ENCODE data around the gene MMP24. TPM values are rescaled to one million over a fixed set of nuclear protein-coding genes. Genes with fewer than 3 reads are reported as not detected.
A peak's percentile ranks its signal among the peaks of the same experiment; 100 is the strongest.

Gene MMP24
- total and polyA plus RNA-seq, 8 donors, result 2.0 to 7.3 (median 5.0) TPM

DNA sequence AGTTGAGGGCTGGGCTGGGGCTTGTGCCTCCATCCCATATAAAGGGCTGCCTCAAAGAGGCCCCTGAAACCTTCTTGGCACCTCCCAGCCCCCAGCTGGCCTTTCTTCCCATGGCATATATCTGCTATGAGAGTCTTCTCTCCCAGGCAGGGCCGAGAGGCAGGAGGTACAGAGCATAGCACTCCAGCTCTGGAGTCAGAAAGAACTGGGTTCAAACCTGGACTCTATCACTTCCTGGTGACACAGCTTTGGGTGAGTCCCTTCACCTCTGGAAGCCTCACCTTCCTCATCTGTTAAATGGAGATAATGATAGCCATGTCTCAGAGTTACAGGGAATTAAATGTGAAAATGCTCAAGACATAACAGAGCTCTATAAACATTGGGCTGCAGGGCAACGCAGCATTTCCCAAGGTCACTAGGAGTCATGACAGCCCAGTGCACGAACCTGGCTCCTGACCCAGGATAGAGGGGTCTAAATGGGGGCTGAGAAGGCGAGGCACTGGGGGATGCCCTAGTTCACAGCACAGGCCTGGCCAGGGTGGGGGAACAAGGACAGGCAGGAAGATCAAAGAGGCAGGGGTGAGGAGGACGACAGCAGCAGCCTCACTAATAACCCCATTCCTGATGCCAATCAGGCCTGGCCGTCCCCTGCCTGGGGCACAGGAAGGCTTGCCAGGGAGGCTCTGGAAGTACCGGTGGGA, 63.8 kb downstream of the MMP24 start:
- Histone ChIP-seq H3K4me1 (no peaks in the 10 kb centered on the region), H3K4me3 (no peak overlapping the region), H3K9me3 (no peaks in the 10 kb centered on the region), H3K27me3 (no peaks in the 10 kb centered on the region), H3K27ac (no peak overlapping the region), H3K36me3 (no peaks in the 10 kb centered on the region)
- WGBS, 2 donors, result 53 to 58% methylated on average over 7 of the region's 7 CpGs
- FAIRE-seq (no peak), ATAC-seq (no peak), DNase-seq (peak in 1 of 6 donors; percentile 9)
- intact Hi-C loops (cut with DNase I), result no loop called here
- TF ChIP-seq, protein P1, sequence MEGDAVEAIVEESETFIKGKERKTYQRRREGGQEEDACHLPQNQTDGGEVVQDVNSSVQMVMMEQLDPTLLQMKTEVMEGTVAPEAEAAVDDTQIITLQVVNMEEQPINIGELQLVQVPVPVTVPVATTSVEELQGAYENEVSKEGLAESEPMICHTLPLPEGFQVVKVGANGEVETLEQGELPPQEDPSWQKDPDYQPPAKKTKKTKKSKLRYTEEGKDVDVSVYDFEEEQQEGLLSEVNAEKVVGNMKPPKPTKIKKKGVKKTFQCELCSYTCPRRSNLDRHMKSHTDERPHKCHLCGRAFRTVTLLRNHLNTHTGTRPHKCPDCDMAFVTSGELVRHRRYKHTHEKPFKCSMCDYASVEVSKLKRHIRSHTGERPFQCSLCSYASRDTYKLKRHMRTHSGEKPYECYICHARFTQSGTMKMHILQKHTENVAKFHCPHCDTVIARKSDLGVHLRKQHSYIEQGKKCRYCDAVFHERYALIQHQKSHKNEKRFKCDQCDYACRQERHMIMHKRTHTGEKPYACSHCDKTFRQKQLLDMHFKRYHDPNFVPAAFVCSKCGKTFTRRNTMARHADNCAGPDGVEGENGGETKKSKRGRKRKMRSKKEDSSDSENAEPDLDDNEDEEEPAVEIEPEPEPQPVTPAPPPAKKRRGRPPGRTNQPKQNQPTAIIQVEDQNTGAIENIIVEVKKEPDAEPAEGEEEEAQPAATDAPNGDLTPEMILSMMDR (IDR thresholded peaks at IDR 0.05), result no peak

DNA sequence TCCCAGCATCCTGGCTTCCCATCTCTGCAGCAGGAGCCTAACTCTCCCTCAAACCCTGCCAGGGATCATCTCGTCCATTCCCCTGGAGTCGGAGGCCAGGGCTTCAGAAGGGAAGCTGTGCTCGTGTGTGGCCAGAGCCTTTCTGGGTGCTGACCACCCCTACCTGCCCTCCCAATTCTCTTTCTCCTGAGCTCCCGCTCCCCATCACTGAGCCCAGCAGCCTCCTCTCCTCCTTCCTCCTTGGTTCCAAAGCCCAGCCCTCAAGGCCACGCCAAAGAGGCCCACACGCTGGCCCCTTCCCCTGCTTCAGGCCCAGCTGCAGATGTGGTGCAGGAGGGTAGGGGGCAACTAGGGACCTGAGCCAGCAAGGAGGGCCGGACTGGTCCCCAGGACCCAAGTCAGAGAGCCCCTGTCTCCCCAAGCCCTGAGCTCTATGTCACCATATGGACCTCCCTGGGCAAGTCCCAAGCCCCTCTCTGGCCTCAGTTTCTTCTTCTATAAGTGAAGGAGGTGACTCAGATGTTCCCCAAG, 64.5 kb downstream of the MMP24 start:
- H3K4me3 ChIP-seq, result no peak overlapping the region
- H3K27ac ChIP-seq, result no peak overlapping the region
- FAIRE-seq (no peak), DNase-seq (peak in 1 of 6 donors; percentile 27), ATAC-seq (no peak)
- intact Hi-C loops (cut with DNase I), result no loop called here
- no peaks in the 10 kb centered on the region for H3K4me1 ChIP-seq
- TF ChIP-seq, protein P1 (IDR thresholded peaks at IDR 0.05), result no peak
- WGBS, 2 donors, result 72 to 79% methylated on average over 5 to 7 of the region's 7 CpGs
- H3K27me3 ChIP-seq, result no peaks in the 10 kb centered on the region
- no peaks in the 10 kb centered on the region for H3K9me3 ChIP-seq
- H3K36me3 ChIP-seq, result no peaks in the 10 kb centered on the region

DNA sequence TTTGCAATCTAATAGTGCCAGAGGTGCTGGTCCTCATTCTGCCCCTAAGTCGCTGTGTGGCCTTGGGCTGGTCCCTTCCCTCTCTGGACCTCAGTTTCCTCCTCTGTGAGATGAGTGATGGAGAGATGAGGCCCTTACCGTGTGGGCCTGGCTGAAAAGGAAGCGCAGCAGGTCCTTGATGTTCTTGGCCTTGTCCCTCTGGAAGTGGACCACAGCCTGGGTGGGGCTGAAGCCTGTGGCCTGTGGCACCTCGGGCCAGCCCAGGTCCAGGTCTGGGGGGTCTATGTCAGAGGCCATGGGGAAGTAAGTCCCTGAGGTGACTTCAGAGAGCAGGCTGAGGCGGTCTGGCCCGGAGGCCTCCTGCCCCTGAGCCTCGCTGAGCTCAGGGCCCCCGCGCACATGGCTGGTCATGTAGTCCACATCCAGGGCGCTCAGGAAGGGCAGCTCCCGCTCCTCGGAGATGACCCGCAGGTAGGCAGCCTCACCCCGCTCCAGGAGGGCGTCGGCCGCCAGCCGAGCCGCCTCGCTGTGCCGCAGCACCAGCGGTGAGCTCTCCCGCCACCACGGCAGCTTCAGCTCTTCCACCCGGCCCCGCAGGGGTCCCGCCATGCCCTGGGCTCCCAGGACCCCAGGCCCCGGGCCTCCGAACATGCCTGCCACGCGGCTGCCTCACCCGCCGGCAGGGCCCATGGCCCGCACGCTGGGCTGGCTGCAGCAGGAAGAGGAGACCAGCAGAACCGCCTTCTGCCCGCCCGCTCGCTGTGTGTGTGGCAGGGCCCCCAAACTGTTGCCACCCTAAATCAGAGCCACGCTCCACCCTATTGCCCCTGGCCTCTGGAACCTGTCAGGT, 65.4 kb downstream of the MMP24 start, which contains the start of gene FAM83C:
Gene FAM83C (minus strand): TSS at position 772 of the 850 bp plus-strand sequence. CDS start 121 bp downstream, at position 651.
- DNase-seq (peak in 1 of 6 donors; percentile 52), FAIRE-seq (no peak), ATAC-seq (no peak)
- no peak within 1 kb of the TSS for H3K4me3 ChIP-seq
- H3K9me3 ChIP-seq, result no peaks in the 10 kb centered on the region
- no peaks in the 10 kb centered on the region for H3K27me3 ChIP-seq
- H3K4me1 ChIP-seq, result no peaks in the 10 kb centered on the region
- no peak within 1 kb of the TSS for H3K27ac ChIP-seq
- WGBS, 2 donors, result 76 to 86% methylated on average over 28 to 40 of the region's 40 CpGs
- TF ChIP-seq, protein P1 (IDR thresholded peaks at IDR 0.05), result no peak
- H3K36me3 ChIP-seq, result no peaks in the 10 kb centered on the region
- intact Hi-C loops (cut with DNase I), result no loop called here

DNA sequence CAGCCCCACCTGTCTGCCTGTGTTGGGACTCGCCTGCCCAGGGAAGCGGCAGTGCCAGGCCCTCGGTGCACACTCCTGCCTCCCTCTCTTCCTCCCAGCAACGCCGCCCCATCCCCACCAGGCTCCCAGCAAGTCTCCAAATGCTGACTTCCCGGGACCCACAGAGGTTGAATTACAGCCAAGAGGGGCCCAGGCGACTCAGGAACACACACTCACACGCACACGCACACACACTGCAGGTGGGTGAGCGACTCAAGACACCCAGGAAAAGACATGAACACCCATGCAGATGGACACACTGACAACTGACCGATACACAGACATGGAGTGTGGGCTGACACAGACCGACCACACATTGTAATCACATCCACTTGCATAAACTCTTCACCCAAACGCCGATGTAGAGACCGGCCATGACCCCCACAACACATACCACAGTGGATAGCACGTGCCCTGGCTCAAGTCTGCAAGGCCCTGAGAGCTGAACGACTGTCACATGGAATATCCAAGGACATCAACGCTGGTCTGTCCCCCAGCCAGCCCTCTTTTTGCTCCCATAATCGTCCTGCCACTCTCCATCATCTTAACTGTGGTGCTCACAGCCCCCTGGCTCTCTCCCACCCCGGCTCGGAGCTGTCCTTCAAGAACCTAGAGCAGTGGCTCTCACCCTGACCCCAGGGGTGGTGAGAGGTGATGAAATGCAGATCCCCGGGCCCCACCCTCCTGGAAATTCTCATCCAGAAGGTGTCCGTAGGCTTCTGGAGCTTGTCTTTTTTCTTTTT, 66.2 kb downstream of the MMP24 start:
- no peak overlapping the region for H3K27ac ChIP-seq
- no peaks in the 10 kb centered on the region for H3K4me1 ChIP-seq
- H3K27me3 ChIP-seq, result no peaks in the 10 kb centered on the region
- DNase-seq (no peak), ATAC-seq (no peak), FAIRE-seq (no peak)
- TF ChIP-seq, protein P1 (IDR thresholded peaks at IDR 0.05), result no peak
- intact Hi-C loops (cut with DNase I), result no loop called here
- H3K36me3 ChIP-seq, result no peaks in the 10 kb centered on the region
- no peak overlapping the region for H3K4me3 ChIP-seq
- H3K9me3 ChIP-seq, result no peaks in the 10 kb centered on the region
- 58 to 62% methylated on average over 23 of the region's 23 CpGs for WGBS, 2 donors

Data from pancreas (tissue), 10 donors.